Stimulated activated CD8-positive, alpha-beta memory T cell treated with anti-CD3 and anti-CD28 coated beads, Interleukin-12 subunit alpha, Interleukin-12 subunit beta, amount 100 ng/mL, for 1 hour (primary cell): ENCODE data around the gene SLC35F2.
"Not testable (repeated sequence)": the region's sequence is repeated elsewhere in the genome, so short reads cannot be mapped to it uniquely, and the experiment has no call there.

ENCODE experiments used
- DNase-seq: peaks from one replicate; pipeline ENCODE4 v3.0.0-alpha.2; 2020; ENCODE audit warnings: low read depth

SLC35F2 gene

DNA sequence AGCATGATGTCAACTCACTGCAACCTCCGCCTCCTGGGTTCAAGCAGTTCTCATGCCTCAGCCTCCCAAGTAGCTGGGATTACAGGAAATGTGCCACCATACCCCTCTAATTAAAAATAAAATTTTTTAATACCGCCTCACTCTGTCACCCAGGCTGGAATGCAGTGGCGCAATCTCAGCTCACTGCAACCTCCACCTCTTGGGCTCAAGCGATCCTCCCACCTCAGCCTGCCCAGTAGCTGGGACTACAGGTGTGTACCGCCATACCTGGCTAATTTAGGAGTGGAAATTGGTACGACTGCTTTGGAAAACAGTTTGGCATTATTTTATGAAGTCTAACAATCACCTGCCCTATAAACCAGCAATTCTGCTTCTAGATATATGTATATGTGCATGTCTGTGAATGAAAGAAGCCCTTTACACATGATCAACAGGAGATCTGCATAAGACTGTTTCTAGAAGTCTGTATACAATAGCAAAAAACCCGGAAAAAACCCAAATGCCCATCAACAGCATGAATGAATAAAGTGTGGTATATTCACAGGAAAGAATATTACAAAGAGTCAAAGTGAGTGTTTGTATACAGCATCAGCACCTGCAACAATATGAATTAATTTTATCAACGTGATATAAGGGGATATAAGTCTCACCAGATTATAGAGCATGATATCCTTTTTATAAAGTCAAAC lies 16.0 kb downstream of the SLC35F2 start:
- DNase-seq: no peak

- DNase-seq: no peak
Measured at GRCh38 chr11:107840129-107840484, 18.5 kb downstream of the SLC35F2 start.

DNA sequence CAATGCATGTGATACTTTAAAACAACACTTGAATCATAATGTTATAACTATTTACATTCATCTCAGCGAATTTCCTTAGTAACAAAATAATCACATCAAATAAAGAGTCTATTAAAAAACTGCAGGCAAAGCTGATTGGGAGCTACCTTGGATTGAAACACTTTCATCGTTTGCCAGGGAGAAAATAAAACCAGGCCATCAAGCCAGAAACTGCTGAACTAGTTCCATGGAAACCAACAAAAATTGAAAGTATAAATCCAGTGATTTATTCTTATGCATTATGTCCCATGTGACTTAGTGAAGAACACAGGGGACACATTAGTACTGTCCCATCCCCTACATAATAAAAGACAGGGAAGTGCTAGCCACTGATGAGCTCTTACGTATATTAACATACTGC lies 21.7 kb downstream of the SLC35F2 start:
- no peak for DNase-seq

GRCh38 chr11:107834995-107835394 lies 23.6 kb downstream of the SLC35F2 start:
- DNase-seq: no peak

GRCh38 chr11:107833926-107834325 lies 24.7 kb downstream of the SLC35F2 start:
- not testable (repeated sequence) for DNase-seq

- no peak for DNase-seq
Measured at GRCh38 chr11:107830915-107831540, 27.6 kb downstream of the SLC35F2 start.

DNA sequence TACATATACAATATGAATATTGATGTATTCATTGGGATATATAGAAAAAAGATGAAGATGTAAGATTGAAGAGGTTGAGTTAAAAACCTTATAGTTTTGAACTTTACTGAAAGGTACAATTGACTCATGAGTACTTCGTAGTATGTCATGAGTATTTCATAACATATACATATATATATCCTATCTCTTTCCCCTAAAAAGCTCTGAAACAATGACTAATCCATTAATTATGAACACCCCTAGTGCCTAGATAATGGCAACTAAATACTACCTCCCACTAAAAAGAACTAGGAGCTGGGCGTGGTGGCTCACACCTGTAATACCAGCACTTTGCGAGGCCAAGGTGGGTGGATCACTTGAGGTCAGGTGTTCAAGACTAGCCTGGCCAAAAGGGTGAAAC lies 31.5 kb downstream of the SLC35F2 start:
- no peak for DNase-seq

GRCh38 chr11:107825875-107826274 lies 32.7 kb downstream of the SLC35F2 start:
- no peak for DNase-seq

GRCh38 chr11:107824668-107825369 lies 33.8 kb downstream of the SLC35F2 start:
- no peak for DNase-seq

- DNase-seq: no peak
Measured at GRCh38 chr11:107821199-107821927, 37.2 kb downstream of the SLC35F2 start.

- no peak for DNase-seq
Measured at GRCh38 chr11:107819361-107820014, 39.1 kb downstream of the SLC35F2 start.

DNA sequence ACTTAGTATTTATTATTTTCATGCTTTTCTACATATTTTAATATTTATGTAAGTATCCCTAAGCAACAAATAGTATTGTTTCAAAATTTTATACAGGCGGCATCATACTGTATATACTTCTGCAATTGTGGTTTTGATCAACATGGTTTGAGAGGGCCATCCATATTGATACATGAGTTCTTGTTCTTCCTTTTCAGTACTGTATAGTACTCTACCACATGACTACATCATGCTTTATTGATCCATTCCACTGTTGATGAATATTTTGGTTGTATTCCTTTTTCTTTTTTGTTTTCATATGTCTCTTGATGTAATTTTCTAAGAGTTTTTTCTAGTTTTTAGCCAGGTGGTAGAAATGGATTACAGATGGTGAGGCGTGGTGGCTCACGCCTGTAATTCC lies 40.1 kb downstream of the SLC35F2 start:
- DNase-seq: no peak

GRCh38 chr11:107816028-107816427 lies 42.6 kb downstream of the SLC35F2 start:
- DNase-seq: no peak

- DNase-seq: no peak
Measured at GRCh38 chr11:107810875-107811274, 47.7 kb downstream of the SLC35F2 start.

GRCh38 chr11:107808521-107808920 lies 50.1 kb downstream of the SLC35F2 start:
- no peak for DNase-seq

- no peak for DNase-seq
Measured at GRCh38 chr11:107804971-107805370, 53.6 kb downstream of the SLC35F2 start.

DNA sequence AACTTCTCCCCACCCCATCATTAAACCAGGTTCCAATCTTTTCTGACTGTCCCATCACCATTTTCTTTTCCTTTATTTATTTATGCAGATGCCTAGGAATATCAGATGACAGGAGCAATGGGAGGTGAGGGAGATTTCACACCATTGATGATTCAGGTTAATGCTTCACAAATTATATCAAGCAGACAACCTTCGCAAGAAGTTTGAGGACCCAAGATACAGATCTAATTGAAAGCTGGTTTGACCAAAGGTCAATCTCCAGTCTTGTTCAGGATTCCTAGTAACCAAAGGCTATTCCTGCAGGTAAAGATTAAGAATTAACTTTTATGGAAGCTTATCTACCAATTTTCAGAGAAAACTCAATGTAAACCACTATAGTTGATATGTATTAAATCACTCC lies 54.4 kb downstream of the SLC35F2 start:
- DNase-seq: no peak

DNA sequence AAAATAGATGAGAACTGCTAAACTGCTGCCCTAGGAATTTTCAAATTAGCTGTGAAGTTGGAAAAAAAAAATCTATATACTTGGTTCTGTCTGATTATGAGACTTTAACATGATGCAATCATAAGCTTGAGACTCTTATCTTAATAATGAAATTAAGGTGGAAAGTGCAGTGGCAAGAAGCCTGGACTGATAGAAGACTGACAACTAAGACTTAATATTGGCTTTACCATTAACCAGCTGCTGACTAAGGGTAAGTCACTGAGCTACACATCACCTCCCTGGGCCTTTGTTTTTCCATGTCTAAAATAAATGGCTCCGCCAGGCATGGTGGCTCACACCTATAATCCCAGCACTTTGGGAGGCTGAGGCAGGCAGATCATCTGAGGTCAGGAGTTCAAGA lies 56.9 kb downstream of the SLC35F2 start:
- DNase-seq: no peak

DNA sequence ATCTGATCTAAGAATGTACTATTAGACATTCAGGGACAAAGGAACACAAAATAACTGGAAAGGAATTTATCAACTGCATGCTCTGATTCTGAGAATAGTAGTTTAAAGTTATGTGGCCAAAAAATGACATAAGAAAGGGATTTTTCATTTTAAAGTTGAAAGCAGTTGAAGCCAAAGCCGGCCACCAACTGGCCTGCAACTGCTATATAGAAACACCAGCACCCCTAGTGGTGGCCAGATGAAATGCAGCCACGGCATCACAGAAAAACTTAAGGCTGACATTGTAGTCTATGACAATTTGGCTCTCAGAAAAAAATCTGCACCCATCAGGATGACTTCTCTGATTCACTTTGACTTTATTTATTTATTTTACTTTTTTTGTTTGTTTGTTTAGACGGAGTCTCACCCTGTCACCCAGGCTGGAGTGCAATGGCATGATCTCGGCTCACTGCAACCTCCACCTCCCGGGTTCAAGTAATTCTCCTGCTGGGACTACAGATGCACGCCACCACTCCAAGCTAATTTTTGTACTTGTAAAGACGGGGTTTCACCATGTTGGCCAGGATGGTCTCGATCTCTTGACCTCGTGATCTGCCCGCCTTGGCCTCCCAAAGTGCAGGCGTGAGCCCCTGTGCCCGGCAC lies 59.2 kb downstream of the SLC35F2 start:
- peak; percentile 22 for DNase-seq

GRCh38 chr11:107792049-107792443 lies 66.5 kb downstream of the SLC35F2 start:
- DNase-seq: no peak

DNA sequence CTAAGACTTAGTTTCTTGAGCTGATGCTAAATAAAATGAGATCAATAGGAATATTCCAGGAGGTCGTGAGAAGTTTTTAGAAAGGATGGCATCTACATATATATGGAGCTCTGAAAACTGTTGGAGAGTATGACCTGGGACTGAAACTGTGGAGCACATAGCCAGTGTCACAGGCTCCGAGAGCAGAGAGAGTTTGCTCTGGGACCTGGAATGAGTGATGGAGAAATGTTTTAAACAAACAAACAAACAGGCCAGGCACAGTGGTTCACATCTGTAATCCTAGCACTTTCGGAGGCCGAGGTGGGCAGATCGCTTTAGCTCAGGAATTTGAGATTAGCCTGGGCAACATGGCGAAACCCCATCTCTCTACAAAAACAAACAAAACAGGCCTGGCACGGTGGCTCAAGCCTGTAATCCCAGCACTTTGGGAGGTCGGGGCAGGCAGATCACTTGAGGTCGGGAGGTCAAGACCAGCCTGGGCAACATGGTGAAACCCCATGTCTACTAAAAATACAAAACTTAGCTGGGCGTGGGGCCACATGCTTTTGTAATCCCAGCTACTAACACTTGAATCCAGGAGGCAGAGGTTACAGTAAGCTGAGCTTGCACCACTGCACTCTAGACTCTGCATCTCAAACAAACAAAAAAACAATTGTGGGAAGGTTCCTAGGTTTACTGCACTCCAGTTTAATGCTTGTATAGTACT lies 67.1 kb downstream of the SLC35F2 start:
- no peak for DNase-seq
